Measurements from ENCODE around the gene DGLUCY.

GRCh38 chr14:91258876-91259275 lies 145.0 kb downstream of the DGLUCY start:
- TF ChIP-seq REST (tag by site-specific recombination; IDR thresholded peaks at IDR 0.05) (no peak), ZBTB26 (tag by site-specific recombination; optimal IDR thresholded peaks at IDR 0.05) (no peak)
